ENCODE measurements around the gene BTN1A1. TPM values are rescaled to one million over a fixed set of nuclear protein-coding genes. Genes with fewer than 3 reads are reported as not detected.

Gene BTN1A1
- total RNA-seq, 2 donors from 2014 or later, result not detected

- DNase-seq (ENCODE audit: low spot score), result no peak
Observed at GRCh38 chr6:26552640-26553188, 52.6 kb downstream of the BTN1A1 start.

GRCh38 chr6:26553264-26553634 is 53.1 kb downstream of the BTN1A1 start:
- intact Hi-C loops (cut with DNase I), result no loop called here
- peak; percentile 89 for DNase-seq (ENCODE audit: low spot score)

More at GRCh38 chr6:26552640-26553188, 52.6 kb downstream of the BTN1A1 start:
- intact Hi-C loops (cut with DNase I), result no loop called here

- intact Hi-C loops (cut with DNase I), result no loop called here
- DNase-seq (ENCODE audit: low spot score), result peak; percentile 91
Observed at GRCh38 chr6:26553635-26554446, 53.7 kb downstream of the BTN1A1 start.

GRCh38 chr6:26554447-26554696 is 54.3 kb downstream of the BTN1A1 start:
- no peak for DNase-seq (ENCODE audit: low spot score)
- intact Hi-C loops (cut with DNase I), result no loop called here

GRCh38 chr6:26554697-26555504 is 54.8 kb downstream of the BTN1A1 start:
- intact Hi-C loops (cut with DNase I), result no loop called here
- no peak for DNase-seq (ENCODE audit: low spot score)

- DNase-seq (ENCODE audit: low spot score), result no peak
- intact Hi-C loops (cut with DNase I), result no loop called here
Observed at GRCh38 chr6:26555505-26556262, 55.6 kb downstream of the BTN1A1 start.

GRCh38 chr6:26556263-26557070 is 56.4 kb downstream of the BTN1A1 start:
- DNase-seq (ENCODE audit: low spot score), result no peak
- intact Hi-C loops (cut with DNase I), result no loop called here

Other genes with a start within 250 kb of the BTN1A1 start
- gene BTN3A2, start 135.1 kb upstream of the BTN1A1 start, total RNA-seq, result 10 to 100 TPM in 1 of 2 donors, 1 to 10 TPM in 1; 9.7 to 11.8 TPM
- 10 to 100 TPM in 1 of 2 donors, 1 to 10 TPM in 1; 9.6 to 13.1 TPM for gene BTN2A2, start 117.2 kb upstream of the BTN1A1 start, total RNA-seq
- gene BTN3A1, start 98.0 kb upstream of the BTN1A1 start, total RNA-seq, result 10 to 100 TPM in 1 of 2 donors, 1 to 10 TPM in 1; 9.1 to 15.6 TPM
- gene BTN3A3, start 59.8 kb upstream of the BTN1A1 start, total RNA-seq, result 10 to 100 TPM; 11.1 to 16.3 TPM
- 10 to 100 TPM; 26.2 to 30.0 TPM for gene BTN2A1, start 42.3 kb upstream of the BTN1A1 start, total RNA-seq
- 10 to 100 TPM; 54.2 to 62.0 TPM for gene HMGN4, start 38.1 kb downstream of the BTN1A1 start, total RNA-seq
- 10 to 100 TPM; 10.3 to 11.5 TPM for gene ABT1, start 96.7 kb downstream of the BTN1A1 start, total RNA-seq
- 10 to 100 TPM; 19.5 to 23.6 TPM for gene ZNF322, start 159.4 kb downstream of the BTN1A1 start, total RNA-seq